ENCODE data around the gene TMC7.

TMC7 gene

DNA sequence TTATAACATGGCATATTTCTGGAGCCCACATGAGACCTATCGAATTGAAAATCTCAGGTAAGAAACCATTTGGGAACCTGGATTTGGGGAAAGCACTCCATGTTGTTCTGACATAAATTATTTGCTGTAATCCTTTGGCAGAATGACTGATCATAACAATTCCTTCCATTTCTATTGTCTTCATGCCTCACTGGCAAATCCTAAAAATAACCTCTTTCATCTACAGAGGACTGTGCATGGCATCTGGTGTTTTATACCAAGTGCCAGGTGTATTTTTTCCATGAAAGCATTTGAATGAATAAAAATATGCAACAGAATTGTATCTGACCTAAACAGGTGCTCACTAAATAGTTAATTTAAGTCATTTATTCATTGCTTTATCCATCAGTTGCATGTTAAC lies 50.0 kb downstream of the TMC7 start:
- no peak for DNase-seq (ENCODE audit: low spot score)

DNA sequence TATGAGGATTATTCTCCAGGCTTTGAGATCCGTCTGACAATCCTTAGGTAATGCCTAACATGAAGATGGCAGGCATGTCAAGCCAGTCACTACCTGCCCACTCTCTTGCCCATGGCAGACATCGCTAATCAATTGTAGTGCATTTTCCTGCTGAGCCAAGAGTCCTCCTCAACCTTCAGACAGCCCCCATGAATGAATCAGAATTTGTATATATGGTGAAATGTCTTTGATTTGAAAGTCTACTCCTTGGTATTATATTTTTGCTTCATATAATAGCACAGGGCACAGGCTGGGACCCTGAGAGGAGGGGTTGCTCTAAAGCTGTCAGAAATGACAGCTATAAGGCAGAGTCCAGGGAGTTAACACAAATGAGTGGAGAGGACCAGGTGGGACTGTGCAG lies 56.7 kb downstream of the TMC7 start:
- DNase-seq (ENCODE audit: low spot score): no peak

DNA sequence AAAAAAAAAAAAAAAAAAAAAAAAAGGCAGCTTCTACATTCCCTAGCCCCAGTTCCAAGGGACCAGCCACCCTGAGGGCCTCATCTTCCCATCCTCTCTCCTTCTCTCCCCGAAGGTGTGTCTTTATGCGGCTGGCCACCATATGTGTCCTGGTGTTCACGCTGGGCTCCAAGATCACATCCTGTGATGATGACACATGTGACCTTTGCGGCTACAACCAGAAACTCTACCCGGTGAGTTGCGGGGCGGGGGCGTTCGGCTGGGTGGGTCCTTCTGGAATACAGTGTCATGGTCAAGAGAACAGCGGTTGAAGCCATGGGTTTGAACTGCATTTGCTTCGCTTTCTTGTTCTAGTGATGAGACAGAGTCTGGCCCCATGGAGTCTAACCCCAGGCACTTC lies 61.0 kb downstream of the TMC7 start:
- DNase-seq (ENCODE audit: low spot score): no peak

DNA sequence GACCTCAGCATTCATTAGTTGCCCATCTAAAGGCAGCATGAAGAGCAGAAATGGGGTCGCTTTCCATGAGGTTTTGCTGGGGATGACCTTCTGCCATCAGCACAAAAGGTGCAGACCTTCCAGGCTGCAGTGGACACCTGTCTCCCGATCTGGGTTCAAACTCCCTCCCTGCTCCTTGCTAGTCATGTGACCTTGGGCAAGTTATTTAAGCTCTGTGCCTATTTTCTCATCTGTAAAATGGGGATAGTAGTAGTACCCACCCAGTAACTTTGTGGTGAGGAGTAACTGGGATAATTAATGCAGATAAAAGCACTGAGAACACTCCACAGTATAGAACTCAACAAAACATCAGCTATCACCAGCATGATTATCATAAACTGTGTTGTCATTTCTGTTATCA lies 62.3 kb downstream of the TMC7 start:
- DNase-seq (ENCODE audit: low spot score): no peak

DNA sequence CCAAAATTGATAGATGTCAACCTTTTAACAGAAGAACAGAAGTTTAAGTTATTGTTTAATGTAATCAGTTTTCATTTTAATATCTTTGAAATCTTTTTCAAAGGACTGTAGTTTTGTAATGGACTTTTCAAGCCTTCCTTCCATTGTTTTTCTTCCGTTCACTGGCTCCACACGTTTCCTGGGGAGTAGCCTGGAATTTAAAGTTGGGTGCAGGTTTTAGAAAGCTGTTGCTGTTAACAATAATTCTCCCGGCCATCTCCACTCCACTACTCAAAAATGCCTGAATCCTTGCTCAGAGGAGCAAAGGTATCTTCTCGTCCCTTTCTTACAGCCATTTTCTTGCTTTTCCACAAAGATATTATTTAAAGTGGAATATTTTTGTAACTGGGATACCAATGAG lies 79.0 kb downstream of the TMC7 start:
- DNase-seq (ENCODE audit: low spot score): no peak

DNA sequence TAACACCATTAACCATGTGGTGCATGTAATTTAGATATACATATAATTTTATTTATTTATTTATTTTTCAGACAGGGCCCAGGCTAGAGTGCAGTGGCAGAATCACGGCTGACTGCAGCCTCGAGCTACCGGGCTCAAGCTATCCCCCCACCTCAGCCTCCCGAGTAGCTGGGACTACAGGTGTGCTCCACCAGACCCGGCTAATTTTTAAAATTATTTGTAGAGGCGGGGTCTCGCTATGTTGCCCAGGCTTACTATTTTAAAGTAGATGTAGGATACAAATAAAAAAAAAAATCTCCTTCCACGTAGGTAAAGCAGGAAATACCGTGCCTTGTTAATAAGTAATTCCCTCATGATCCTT lies 83.2 kb downstream of the TMC7 start:
- no peak for DNase-seq (ENCODE audit: low spot score)

DNA sequence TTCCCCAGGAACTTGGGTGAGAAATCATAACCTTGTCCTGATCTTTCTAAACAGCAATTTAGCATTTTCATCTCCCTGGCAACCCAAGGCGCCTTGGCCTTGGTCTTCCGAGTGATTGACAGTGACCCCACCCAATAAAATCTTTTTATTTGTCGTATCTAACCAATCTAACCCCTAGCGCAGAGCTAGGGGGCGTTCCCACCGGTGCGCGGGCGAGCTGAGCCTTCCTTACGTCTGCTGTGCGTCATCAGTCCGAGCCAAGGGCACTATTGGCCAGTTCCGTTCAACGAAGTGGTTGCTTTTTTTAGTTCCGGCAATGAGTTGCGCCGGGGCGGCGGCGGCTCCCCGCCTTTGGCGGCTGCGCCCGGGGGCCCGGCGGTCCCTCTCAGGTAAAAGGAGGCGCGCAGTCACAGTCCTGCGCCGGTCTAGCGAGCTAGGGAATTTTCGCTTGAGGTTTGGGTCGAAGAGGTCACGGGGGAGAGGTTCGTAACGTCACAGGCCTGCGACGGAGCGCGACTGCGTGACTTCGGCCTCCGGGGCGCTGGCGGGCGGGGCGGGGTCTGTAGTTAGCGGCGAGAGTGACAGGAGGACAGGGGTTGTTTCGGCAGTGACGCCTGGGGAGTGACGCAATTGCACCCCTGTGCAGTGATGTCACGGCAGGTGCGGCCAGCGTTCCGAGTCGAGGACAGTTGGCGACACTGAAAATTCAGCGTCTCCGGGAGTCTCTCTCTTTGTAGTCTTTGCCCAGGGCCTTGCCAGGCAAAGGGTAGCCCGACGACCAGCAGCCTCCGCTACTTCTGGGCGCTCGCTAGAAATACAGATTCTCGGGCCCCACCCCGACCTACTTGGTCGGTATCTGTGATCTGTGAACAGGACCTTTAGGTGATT lies 83.9 kb downstream of the TMC7 start, which contains the start of gene COQ7:
Gene COQ7 (plus strand): TSS at position 266 of the 888 bp plus-strand sequence. CDS start 51 bp downstream, at position 317.
- DNase-seq (ENCODE audit: low spot score): peak; percentile 99

DNA sequence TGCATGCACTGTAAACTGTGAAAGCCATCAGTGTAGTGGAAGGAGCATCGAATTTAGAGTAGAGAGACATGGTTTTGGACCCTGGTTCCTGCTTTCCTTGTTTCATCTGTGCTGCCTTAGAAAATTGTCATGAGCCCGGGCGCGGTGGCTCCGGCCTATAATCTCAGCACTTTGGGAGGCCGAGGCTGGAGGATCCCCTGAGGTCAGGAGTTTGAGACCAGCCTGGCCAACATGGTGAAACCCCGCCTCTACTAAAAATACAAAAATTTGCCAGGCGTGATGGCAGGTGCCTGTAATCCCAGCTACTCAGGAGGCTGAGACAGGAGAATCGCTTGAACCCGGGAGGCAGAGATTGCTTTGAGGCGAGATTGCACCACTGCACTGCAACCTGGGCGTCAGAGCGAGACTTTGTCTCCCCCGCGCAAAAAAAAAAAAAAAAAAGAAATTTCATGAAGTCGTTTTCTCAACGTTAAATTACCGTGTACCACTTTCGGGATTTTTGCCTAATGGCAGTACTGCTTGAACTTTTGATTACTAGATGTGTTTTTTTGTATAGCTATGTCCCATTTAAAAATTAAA lies 84.6 kb downstream of the TMC7 start:
- DNase-seq (ENCODE audit: low spot score): no peak

DNA sequence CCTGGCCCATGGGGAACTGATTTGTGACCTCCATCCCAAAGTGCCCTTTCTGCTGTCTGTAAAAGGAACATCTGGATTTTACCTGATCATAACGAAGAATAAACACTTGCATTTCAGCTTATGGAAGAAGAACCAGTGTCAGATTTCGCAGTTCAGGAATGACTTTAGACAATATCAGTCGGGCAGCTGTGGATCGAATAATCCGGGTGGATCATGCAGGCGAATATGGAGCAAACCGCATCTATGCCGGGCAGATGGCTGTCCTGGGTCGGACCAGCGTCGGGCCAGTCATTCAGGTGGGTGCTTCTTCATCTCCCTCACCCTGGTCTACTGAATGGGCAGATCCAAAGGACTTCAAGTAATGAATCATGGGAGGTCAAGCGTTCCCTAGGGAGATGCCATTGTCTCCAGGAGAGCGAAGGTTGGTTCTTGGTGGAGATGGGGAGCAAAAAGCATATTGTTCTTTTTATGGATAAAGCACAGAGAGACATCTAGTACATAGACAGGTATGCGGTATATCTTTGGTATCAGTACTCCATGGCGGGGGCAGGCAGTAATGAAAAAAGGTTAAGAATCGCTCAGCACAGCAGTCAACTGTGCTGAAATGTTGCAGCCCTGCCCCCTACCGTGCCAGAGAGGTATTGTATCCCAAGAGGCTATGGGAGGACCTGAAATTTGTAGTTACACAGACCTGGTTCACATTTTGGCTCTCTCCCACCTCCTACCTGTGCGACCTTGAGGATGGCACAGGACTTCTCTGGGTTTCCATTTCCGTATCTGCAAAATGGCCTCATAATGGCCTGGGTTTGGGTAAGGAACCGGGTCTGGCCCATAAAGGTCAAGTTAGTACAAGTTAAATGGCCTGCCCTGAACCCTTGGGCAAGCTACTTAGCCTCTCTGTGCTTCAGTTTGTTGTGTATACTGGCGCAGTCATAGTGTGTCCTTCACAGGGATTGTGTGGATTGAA lies 88.4 kb downstream of the TMC7 start:
- DNase-seq (ENCODE audit: low spot score): no peak

DNA sequence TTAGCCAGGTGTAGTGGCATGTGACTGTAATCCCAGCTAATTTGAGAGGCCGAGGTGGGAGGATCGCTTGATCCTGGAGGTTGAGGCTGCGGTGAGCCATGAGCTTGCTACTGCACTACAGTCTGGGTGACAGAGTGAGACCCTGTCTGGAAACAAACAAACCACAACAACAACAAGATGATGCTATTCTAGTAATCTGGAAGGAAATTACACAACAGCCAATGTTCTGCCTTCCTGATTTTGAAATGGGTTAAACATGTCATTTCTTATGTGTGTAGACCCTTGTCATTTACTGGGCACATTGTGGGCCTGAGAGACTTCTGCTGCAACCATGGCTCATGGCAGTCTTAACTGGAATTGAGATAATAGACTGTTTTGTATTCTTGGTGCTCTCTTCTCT lies 89.6 kb downstream of the TMC7 start:
- no peak for DNase-seq (ENCODE audit: low spot score)

DNA sequence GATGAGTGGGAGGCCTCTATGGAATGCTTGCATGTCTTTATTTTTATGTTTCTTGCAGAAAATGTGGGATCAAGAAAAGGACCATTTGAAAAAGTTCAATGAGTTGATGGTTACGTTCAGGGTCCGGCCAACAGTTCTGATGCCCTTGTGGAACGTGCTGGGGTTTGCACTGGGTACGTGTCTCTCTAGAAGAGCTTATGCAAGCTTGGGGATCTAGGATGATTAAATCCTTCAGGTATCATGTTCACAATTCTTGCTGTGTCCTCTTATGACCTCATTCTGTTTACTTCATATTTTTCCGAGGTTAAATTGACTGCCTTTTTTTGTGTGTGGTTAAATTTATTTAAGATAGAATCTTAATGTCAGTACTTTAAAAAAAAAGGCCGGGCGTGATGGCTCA lies 90.1 kb downstream of the TMC7 start:
- DNase-seq (ENCODE audit: low spot score): no peak

DNA sequence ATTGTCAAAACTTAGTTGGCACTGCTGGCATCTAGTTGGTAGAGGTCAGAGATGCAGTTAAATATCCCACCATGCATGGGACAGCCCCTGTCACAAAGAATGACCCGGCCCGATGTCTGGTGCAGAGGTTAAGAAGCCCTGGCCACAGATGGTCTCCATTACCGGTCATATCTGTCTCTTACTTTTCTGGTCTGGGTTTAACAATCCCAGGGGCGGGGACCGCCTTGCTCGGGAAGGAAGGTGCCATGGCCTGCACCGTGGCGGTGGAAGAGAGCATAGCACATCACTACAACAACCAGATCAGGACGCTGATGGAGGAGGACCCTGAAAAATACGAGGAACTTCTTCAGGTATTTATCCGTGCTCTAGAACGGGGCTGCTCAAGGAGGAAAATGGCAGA lies 91.8 kb downstream of the TMC7 start:
- DNase-seq (ENCODE audit: low spot score): no peak

DNA sequence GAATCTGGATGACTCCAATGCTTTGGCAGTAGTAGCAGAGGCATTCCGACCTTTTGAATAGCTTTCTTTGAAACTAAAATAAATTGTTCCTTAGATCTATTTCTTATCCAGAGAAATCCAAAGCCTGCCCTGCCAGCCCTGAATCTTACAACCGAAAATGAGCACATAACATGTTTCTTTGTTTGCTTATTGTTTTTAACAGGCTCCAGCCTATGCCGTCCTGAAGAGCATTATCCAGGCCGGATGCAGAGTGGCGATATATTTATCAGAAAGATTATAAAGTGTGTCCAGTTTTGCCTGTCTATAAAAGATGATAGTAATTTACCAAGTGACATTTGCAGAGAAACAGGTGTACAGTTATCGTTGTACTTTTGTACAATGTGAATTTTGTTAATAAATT lies 94.1 kb downstream of the TMC7 start:
- no peak for DNase-seq (ENCODE audit: low spot score)

DNA sequence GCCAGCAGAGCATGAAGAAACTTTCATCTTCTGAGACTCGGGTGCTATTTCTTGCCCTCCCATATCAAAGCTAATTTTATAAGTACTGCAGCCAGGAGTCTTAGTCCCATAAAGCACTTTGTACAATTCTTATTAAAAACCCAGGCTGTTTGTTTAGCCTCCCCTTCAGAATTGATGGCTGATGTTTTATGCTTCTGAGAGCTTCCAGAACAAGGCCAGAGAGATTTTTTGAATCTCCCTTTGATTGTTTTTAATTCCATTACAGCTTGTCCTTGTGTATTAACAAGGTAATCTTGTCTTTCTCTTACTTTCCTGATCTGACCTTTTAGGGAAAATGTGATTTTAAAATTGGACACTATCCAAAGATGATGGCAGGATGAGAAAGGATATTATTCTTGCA lies 99.9 kb downstream of the TMC7 start:
- DNase-seq (ENCODE audit: low spot score): no peak

DNA sequence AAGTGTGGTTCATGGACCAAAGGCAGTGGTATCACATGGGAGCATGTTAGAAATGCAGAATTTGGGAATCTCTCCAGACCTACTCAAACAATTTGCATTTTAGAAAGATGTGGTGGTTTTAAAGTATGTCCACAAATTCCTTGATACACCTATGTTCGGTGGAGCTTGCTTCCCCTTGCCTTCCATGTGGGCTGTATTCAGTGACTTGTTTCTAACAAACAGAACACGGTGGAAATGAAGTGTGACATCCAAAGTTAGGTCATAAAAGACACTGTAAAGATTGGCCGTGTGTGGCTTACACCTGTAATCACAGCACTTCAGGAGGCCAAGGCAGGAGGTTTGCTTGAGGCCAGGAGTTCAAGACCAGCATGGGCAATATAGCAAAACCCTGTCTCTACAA lies 100.4 kb downstream of the TMC7 start:
- no peak for DNase-seq (ENCODE audit: low spot score)

DNA sequence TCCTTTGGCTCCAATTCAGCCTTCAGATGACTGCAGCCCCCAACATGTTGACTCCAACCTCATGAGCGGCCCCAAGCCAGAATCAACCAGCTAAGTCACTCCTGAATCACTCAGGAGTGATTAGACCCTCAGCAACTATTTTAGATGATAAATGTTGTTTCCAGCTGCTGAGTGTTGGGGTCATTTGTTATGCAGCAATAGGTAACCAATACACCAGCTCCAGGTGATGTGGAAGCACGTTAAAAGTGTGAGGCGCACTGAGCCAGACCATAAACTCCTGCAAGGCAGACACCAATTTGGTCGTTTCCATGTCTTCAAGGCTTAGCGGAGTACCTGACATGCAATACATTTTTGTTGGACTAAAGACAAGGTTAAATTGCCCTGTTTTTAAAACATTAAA lies 101.1 kb downstream of the TMC7 start:
- no peak for DNase-seq (ENCODE audit: low spot score)

DNA sequence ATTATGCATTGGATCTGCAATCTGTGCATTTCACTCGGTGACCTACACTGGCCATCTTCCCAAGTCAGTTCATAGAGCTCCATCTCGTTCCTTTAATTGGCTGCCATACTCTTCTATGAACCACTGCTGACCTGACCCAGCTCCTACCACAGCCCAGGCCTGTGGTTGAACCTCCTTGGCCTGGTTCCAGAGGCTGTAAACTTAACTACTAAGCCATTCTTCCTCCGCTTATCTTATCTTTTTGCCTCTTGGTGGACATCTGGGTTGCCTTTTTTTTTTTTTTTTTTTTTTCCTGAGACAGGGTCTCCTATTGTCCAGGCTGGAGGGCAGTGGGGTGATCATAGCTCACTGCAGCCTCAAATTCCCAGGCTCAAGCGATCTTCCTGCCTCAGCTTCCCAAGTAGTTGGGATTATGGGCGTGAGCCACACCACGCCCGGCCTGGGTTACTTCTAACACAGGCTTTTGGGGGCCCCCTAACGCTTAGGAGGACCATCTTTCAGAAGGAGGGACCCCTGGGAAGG lies 102.0 kb downstream of the TMC7 start:
- no peak for DNase-seq (ENCODE audit: low spot score)

DNA sequence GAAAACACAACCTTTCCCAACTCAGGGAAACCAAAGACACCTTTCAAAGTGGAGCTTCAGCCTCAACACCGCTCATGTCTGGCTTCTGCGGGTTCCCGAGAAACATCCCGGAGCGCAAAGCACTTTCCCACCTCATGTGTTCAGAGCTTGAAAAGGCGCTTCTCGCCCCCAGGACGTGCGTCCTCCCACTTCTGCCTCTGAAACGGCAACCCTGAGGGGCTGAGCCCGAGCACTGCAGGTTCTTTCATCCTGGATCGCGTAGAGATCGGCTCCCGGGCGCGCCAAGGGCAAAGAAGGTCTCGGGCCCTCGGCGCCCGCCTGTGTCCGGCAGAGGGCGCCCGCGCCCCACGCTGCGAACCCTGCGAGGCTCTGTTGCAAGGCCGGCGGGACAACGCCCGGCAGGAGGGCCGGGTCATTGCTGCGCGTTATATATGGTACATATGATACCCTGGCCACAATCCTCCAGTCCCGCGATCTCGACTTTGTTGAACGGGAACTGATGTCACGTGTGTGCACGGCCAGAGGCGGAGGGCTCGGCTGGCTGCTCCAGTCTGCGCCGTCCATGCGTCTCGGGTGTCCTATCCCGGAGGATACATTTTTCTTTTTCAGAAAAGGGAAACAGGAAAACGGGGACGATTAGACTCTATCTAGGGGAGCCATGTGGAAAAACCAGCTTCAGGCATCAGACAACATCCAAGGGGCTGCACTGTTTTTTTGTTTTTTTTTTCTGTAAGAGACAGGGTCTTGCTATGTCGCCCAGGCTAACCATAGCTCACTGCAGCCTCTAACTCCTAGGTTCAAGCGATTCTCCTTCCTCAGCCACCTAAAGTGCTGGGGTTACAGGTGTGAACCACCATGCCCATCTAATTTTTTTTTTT lies 102.8 kb downstream of the TMC7 start:
- DNase-seq (ENCODE audit: low spot score): peak; percentile 94

DNA sequence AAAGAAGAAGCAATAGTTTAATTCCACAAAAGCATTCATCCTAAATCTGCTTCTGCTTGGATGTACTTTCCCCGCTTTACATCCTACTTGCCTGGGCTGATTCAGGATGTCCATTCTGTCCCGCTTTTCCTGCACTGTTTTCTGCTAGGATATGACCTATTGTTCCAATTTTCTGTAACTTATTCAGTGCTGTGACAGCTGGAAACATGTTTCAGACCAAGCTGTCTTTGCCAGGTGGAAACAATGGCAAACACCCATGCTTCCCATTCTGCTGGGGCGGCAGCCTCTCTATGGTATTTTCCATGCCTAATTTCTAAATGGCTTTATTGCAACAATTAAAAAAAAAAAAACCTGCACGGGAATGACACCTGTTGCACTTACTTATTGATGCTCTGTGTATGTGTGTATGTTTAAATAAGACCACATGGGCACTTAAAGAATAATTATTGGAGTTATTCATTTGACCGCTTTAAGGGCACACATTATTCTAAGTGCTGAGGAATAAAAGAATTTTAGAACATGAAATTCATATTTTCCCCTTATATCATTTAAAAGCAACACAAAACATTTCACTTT lies 104.7 kb downstream of the TMC7 start:
- DNase-seq (ENCODE audit: low spot score): no peak

DNA sequence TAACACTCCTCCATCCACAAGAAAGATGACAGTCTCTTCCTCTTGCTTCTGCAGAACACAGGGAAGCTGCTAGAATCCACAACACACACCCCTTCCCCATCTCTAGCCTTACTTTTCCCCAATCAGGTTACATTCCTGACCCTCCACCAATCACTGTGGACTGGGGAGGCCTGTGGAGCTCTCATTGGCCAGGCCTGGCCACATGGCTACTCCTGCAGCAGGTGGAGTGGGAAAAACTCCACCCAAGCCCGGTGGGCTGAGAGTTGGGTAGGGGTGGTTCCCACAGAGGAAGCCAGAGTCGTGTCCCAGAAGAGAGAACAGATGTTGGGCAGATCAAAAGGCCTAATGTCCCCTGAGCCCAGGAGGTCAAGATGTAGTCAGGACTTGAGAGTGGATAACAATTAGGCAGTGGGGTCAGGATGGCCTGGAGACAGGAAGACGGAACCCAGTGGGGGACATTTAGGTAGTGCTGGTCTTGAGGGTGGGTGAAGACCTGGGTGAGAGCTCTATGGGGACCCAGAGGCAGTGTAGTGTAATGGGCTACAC lies 105.7 kb downstream of the TMC7 start:
- DNase-seq (ENCODE audit: low spot score): no peak

DNA sequence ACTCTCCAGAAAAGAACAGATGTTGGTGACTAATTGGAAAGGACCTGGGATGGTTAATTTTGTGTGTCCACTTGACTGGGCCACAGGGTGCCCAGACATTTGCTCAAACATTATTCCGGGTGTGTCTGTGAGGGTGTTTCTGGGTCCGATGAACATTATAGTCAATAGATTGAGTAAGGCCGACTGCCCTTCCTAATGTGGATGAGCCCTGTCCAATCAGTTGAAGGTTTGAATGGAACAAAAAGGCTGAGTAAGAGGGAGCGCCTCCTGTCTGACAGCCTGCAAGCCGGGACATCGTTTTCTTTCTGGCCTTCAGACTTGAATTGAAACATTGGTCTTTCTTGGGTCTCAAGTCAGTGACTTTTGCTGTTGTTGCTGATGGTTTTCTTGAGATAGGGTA lies 107.2 kb downstream of the TMC7 start:
- DNase-seq (ENCODE audit: low spot score): no peak
